Panc1 (cell line): Measurements from ENCODE around the gene ALDH1A3.

ENCODE experiments used
- POLR2AphosphoS5 ChIP-seq: IDR thresholded peaks from 2 replicates; pipeline ENCODE4 v1.6.1; 2012; ENCODE audit warnings: mild to moderate bottlenecking, low read depth, low read length, moderate library complexity
- REST ChIP-seq, 2 experiments: IDR thresholded peaks; 2 replicates each; pipeline ENCODE4 v1.6.1; 2011 to 2012; ENCODE audit warnings: low read depth in 2 of 2, control low read depth in 1 of 2, low read length in 1 of 2, mild to moderate bottlenecking in 1 of 2, moderate library complexity in 1 of 2; ENCODE audit not compliant: insufficient read depth in 1 of 2
- SIN3A ChIP-seq: IDR thresholded peaks from 2 replicates; pipeline ENCODE4 v1.6.1; 2012; ENCODE audit warnings: low read depth, mild to moderate bottlenecking, low read length, moderate library complexity, borderline replicate concordance; ENCODE audit not compliant: insufficient read depth
- TF ChIP-seq, protein P1 (sequence below): fragments of 450-650 bp; IDR thresholded peaks from 2 replicates; pipeline ENCODE4 v1.5.1; 2017; ENCODE audit warnings: mild to moderate bottlenecking

GRCh38 chr15:100905850-100906249, 26.2 kb downstream of the ALDH1A3 start:
- TF ChIP-seq, protein P1, sequence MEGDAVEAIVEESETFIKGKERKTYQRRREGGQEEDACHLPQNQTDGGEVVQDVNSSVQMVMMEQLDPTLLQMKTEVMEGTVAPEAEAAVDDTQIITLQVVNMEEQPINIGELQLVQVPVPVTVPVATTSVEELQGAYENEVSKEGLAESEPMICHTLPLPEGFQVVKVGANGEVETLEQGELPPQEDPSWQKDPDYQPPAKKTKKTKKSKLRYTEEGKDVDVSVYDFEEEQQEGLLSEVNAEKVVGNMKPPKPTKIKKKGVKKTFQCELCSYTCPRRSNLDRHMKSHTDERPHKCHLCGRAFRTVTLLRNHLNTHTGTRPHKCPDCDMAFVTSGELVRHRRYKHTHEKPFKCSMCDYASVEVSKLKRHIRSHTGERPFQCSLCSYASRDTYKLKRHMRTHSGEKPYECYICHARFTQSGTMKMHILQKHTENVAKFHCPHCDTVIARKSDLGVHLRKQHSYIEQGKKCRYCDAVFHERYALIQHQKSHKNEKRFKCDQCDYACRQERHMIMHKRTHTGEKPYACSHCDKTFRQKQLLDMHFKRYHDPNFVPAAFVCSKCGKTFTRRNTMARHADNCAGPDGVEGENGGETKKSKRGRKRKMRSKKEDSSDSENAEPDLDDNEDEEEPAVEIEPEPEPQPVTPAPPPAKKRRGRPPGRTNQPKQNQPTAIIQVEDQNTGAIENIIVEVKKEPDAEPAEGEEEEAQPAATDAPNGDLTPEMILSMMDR: no peak
- no peak for TF ChIP-seq REST (IDR thresholded peaks at IDR 0.05; ENCODE audit: insufficient read depth in 1 of 2, low read depth in 2 of 2, low read length in 1 of 2)
- no peak for TF ChIP-seq POLR2AphosphoS5
- TF ChIP-seq SIN3A: no peak
